GM19372 (cell line): Measurements from ENCODE around the gene SLC22A2.
A peak's percentile ranks its signal among the peaks of the same experiment; 100 is the strongest.

Source experiments
- ATAC-seq: cut with Tn5 transposase; IDR thresholded peaks from one replicate; pipeline ENCODE4 v1.9.1; 2021; ENCODE audit warnings: mild to moderate bottlenecking, low read depth, moderate library complexity; ENCODE audit not compliant: unreplicated experiment

SLC22A2 gene

GRCh38 chr6:160218810-160219209 lies 39.8 kb downstream of the SLC22A2 start:
- no peak for ATAC-seq

- no peak for ATAC-seq
These were observed 40.8 kb downstream of the SLC22A2 start for GRCh38 chr6:160217863-160218262.

DNA sequence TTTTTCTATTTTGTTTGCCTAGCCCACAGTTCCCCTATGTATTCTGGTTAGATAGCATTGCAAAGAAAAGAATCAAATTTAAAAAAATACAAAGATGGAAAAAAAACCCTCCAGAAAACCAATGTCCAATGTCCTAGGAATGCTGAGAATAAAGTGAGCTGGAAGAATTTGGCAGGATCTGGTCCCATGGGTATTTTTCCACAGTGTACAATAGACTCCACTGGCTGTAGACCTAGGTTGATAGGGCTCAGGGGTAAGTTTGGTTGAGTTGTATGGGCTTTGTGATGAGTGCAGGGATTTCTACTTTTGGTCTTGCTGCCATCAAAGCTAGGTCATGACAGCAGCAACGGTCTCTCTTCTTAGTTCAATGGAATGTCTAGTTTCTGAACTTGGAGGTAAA lies 41.5 kb downstream of the SLC22A2 start:
- ATAC-seq, result no peak

DNA sequence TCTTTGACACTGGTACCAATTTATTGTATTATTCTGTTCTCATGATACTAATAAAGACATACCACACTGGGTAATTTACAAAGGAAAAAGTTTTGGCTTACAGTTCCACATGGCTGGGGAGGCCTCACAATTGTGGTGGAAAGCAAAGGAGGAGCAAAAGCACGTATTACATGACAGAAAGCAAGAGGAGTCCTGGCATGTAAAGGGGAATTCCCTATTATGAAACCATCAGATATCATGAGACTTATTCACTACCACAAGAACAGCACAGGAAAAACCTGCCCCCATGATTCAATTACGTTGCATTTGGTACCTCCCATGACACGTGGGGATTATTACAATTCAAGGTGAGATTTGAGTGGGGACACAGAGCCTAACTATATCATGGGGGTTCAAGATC lies 43.4 kb downstream of the SLC22A2 start:
- no peak for ATAC-seq

GRCh38 chr6:160207618-160208017 lies 51.0 kb downstream of the SLC22A2 start:
- no peak for ATAC-seq

- ATAC-seq, result no peak
These were observed 53.9 kb downstream of the SLC22A2 start for GRCh38 chr6:160204710-160205109.

DNA sequence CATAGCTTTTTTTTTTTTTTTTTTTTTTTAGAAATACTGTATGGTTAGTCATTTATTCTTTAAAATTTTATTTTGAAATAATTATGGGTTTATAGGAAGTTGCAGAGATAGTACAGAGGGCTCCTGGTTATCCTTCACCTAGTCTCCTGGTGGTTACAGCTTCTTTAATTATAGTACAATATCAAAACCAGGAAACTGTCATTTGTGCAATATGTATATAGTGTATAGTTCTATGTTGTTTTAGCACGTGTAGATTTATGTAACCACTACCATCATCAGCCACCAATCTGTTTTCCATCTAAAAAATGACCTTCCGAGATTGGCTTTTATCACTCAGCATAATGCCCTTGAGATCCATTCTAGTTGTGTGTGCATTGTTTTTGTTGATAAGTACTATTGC lies 54.7 kb downstream of the SLC22A2 start:
- ATAC-seq, result no peak

- ATAC-seq, result no peak
These were observed 55.1 kb downstream of the SLC22A2 start for GRCh38 chr6:160203522-160203921.

DNA sequence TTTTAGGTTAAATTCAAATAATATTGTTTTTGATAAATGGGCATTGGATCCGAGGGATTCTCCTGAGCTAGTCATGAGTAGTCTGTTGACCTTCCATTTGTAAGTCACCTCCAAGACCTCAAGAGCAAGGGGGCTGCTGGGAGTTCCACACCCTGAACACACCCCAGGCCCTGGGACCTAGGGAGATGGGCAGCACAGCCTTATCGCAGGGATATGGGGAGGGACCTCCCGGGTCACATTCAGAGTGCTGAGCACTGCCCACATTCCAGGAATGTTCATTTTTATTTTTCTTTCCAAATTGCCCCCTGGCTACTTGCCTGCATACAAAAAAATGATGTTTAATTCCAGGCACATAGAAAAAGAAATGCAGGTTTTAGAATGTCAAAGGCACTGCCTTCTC lies 55.5 kb downstream of the SLC22A2 start:
- ATAC-seq, result no peak

- ATAC-seq, result no peak
These were observed 56.2 kb downstream of the SLC22A2 start for GRCh38 chr6:160202411-160202810.

- no peak for ATAC-seq
These were observed 57.6 kb downstream of the SLC22A2 start for GRCh38 chr6:160201061-160201460.

DNA sequence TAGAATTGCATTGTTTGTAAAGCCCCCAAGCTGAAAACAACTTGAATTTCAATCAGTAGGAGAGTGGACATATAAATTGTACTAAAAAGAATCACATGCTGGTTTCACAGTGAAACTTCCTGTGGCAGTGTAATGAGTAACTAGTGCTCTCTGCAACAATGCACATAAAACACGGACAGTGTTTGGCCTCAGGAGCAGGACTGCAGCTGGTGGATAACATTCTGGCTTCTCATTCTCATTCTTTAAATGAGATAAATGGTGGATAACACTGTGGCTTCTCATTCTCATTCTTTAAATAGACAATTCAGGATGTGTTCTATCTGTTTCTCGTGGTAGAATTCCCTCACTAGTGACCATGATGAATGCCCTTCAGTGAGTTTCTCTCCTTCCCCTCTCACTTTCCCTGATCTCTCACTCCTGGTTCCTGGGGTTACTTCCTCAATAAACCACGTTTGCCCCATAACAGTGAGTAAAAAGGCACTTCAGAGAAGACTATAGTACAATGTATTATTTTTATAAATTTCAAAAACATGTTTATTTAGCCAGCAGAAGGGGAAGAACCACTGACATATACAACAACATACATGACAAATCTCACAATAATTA lies 59.9 kb downstream of the SLC22A2 start:
- peak; percentile 88 for ATAC-seq

DNA sequence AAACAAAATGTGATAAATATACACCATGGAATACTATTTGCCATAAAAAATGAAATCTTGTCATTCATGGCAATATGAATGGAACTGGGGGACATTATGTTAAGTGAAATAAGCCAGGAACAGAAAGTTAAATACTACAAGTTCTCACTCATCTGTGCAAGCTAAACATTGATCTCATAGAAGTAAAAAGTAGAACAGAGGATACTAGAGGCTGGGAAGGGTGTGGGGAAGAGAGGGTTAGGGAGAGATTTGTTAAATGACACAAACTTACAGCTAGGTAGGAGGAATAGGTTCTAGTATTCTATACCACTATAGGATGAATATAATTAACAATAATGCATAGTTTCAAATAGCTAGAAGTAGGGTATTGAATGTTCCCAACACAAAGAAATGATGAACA lies 61.0 kb downstream of the SLC22A2 start:
- ATAC-seq, result no peak

DNA sequence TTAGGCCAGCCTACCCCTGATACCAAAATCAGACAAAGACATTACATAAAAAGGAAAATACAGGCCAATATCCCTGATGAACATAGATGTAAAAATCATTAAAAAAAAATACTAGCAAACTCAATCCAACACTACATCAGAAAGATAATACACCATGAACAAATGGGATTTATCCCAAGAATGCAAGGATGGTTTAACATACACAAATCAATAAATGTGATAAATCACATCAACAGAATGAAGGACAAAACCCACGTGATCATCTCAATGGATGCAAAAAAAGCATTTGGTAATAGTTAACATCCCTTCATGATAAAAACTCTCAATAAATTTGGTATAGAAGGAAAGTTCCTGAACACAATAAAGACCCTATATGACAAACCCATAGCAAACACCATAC lies 63.8 kb downstream of the SLC22A2 start:
- no peak for ATAC-seq

GRCh38 chr6:160192840-160193239 lies 65.8 kb downstream of the SLC22A2 start:
- ATAC-seq, result no peak

GRCh38 chr6:160190973-160191372 lies 67.6 kb downstream of the SLC22A2 start:
- ATAC-seq, result no peak

DNA sequence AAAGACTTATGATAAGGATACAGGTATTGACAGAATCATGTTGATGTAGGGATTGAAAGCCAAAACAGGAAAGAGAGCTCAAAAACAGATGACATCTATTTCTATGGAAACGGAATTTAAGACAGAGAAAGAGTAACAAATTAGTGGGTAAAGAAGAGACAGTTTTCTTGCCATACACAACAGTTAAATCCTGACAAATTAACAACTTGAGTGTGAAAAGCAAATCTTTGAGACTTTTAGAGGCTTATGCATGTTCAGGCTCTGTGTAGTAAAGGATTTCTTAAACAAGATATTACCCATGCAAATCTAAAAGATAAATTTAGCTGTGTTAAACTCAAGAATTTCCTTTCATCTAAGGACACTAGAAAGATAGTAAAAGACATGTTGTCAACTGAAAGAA lies 68.5 kb downstream of the SLC22A2 start:
- no peak for ATAC-seq

DNA sequence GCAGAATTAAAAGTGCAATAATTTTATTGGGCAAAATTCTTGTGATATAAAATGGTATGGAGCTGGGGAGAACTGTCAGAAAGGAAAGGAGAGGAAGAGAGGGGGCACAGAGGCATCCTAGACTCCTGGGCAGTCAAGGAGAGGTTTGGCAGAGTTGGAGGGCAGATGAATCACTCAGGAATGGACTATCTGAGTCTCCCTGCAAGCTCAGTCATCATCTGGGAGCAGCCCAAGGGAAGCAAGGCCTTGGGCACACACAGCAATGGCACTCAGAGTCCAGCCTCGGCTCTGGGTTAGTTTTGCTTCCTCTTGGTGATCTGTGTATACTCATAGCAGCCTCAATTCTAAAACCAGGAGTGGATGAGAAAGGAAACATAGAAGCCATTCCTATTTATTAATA lies 69.8 kb downstream of the SLC22A2 start:
- ATAC-seq, result no peak

DNA sequence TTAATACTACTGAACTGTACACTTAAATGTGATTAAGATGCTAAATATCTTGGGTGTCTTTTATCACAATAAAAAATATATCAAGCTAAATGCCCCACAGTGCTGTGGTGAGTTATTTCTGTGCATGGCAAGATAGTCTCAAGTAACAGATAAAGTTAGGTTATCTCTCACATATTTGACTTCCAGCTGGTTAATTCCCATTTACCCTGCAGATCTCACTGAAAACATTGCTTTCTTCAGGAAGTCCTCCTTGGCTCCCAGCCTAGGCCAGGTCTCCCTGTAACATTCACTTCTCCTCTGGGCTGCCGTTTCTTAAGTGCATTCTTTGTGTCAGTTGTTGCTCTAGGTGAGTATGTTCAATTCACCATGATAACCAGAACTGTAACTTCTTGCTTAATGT lies 77.9 kb downstream of the SLC22A2 start:
- no peak for ATAC-seq

- no peak for ATAC-seq
These were observed 80.3 kb downstream of the SLC22A2 start for GRCh38 chr6:160178271-160178670.

DNA sequence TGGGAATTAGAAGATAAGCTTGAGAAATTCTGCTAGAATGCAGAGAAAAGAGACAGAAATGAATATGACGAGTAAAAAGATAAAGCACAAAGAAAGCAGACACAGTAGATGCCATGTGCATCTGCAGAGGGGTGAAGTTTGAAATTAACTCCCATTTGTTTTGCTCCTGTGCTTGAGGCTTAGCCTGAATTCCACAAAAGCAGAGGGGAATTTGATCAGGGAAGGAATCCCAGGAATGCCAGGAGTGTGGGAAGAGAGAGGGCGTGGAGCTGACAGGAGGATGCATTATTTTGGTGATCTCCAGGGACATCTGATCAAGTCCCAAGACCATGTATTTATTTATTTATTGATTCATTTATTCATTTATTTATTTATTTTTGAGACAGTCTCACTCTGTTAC lies 81.4 kb downstream of the SLC22A2 start:
- ATAC-seq, result no peak

DNA sequence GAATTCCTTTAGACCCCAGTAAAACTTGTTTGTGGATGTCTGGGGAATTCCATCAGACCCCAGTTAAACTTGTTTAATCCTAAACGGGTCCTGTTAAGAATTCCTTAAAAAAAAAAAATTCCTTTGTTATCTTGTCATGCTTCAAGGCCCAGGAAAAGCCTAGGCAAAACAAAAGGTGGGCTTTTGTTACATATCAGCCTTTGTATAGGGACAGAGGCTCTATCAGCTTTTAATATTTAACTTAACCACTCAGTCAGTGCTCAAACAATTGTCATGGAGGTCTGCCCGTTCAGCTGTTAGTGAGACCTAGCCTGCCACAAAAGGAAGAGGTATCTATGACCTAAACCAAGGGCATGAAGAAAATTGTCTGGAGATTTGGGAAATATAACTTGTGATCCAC lies 83.9 kb downstream of the SLC22A2 start:
- no peak for ATAC-seq
